ENCODE data around the gene DMD.
"Not testable (repeated sequence)": the region's sequence is repeated elsewhere in the genome, so short reads cannot be mapped to it uniquely, and the experiment has no call there.

Gene DMD

GRCh38 chrX:32281853-32282252 lies 929.5 kb downstream of the DMD start:
- no peak for TF ChIP-seq Cebpa-rat (IDR thresholded peaks at IDR 0.05)
- H3K4me3 ChIP-seq: no peak overlapping the region
- no peaks in the 10 kb centered on the region for H3K4me1 ChIP-seq
- H3K9me3 ChIP-seq: no peaks in the 10 kb centered on the region
- no peaks in the 10 kb centered on the region for H3K36me3 ChIP-seq
- H3K9ac ChIP-seq: no peak overlapping the region
- H3K27me3 ChIP-seq: peaks cover 91% of the 10 kb centered on the region
- H3K4me2 ChIP-seq: no peak overlapping the region
- peaks cover 7% of the 10 kb centered on the region; the same call in 1 of the 2 replicates for H4K20me1 ChIP-seq
- no peak overlapping the region for H3K27ac ChIP-seq

GRCh38 chrX:32280921-32281320 lies 930.4 kb downstream of the DMD start:
- H3K9me3 ChIP-seq: no peaks in the 10 kb centered on the region
- H3K4me2 ChIP-seq: no peak overlapping the region
- H3K4me1 ChIP-seq: no peaks in the 10 kb centered on the region
- H3K36me3 ChIP-seq: no peaks in the 10 kb centered on the region
- H3K27ac ChIP-seq: no peak overlapping the region
- no peak overlapping the region for H3K4me3 ChIP-seq
- H3K27me3 ChIP-seq: peaks cover 91% of the 10 kb centered on the region
- TF ChIP-seq Cebpa-rat (IDR thresholded peaks at IDR 0.05): no peak
- peaks cover 7% of the 10 kb centered on the region; the same call in 1 of the 2 replicates for H4K20me1 ChIP-seq
- H3K9ac ChIP-seq: no peak overlapping the region

DNA sequence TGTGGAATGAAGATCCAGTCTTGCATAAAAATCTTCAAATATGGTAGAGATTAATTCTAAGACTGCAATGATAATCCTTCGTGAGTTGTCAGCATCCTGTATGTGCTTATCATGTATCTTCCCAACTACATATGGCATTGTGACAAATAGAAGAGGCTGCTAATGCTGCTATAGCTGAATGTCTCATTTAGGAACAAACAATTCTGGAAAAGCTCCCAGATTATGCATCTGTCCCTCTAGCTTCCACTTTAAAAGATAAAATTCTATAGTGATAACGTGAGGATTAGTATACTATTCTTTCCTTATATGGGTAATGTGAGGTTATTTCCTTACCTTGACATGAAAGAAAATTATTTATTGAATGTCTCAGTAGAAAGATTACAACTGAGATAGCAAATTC lies 930.9 kb downstream of the DMD start:
- TF ChIP-seq Cebpa-rat (IDR thresholded peaks at IDR 0.05): no peak
- H3K36me3 ChIP-seq: no peaks in the 10 kb centered on the region
- H3K27ac ChIP-seq: no peak overlapping the region
- no peaks in the 10 kb centered on the region for H3K9me3 ChIP-seq
- H3K4me3 ChIP-seq: no peak overlapping the region
- H3K4me1 ChIP-seq: no peaks in the 10 kb centered on the region
- H3K9ac ChIP-seq: no peak overlapping the region
- peaks cover 7% of the 10 kb centered on the region; the same call in 1 of the 2 replicates for H4K20me1 ChIP-seq
- H3K4me2 ChIP-seq: no peak overlapping the region
- H3K27me3 ChIP-seq: peaks cover 90% of the 10 kb centered on the region

GRCh38 chrX:32276153-32276552 lies 935.2 kb downstream of the DMD start:
- Histone ChIP-seq H3K4me1 (no peaks in the 10 kb centered on the region), H3K27me3 (peaks cover 85% of the 10 kb centered on the region), H3K27ac (no peak overlapping the region), H3K9ac (no peak overlapping the region), H4K20me1 (peaks cover 7% of the 10 kb centered on the region; the same call in 1 of the 2 replicates), H3K4me3 (no peak overlapping the region), H3K9me3 (no peaks in the 10 kb centered on the region), H3K4me2 (no peak overlapping the region), H3K36me3 (no peaks in the 10 kb centered on the region)
- TF ChIP-seq Cebpa-rat (IDR thresholded peaks at IDR 0.05): no peak

DNA sequence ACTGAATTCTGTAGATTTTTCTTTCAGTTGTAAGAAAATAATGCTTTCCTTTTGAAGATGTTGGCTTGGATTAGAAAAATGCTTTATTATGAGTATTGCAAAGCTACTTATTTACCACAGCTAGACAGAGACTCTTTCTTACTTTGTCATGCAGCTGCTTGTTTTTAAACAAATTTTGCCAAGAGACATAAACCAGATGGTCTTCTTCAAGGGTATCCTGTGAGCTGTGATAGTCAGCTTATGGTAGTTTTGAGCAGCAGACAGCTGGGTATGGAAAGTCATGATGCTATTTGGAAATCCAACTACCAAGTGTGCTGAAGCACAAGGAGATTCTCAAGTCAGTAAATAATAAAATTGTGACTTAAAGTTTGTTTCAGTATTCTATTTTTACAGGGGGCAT lies 941.5 kb downstream of the DMD start:
- TF ChIP-seq Cebpa-rat (IDR thresholded peaks at IDR 0.05): no peak
- Histone ChIP-seq H3K4me3 (no peak overlapping the region), H3K4me2 (no peak overlapping the region), H3K9me3 (peaks cover 17% of the 10 kb centered on the region), H4K20me1 (no peaks in the 10 kb centered on the region), H3K9ac (no peak overlapping the region), H3K36me3 (no peaks in the 10 kb centered on the region), H3K4me1 (no peaks in the 10 kb centered on the region), H3K27ac (no peak overlapping the region), H3K27me3 (peaks cover 79% of the 10 kb centered on the region)

DNA sequence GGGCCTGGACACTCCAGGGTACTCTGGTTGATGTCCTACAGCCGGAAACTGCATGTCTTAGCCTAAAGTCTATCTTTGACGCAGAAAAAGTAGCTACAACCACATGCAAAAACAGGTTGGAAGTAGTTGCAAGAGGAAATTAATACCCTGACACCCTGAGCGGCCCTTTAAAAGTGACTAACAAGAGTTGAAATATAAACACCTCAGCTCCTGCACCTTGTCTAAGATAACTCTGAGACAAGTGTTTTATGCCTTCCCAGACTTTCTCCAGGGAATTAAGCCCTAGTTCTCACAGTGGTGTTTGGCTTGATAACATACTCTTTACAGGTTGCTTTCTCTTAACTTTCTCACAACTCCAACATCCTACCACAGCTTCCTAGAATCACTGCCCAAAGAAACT lies 943.1 kb downstream of the DMD start:
- no peak for TF ChIP-seq Cebpa-rat (IDR thresholded peaks at IDR 0.05)
- no peaks in the 10 kb centered on the region for H3K4me1 ChIP-seq
- H3K36me3 ChIP-seq: no peaks in the 10 kb centered on the region
- no peak overlapping the region for H3K9ac ChIP-seq
- H3K4me3 ChIP-seq: no peak overlapping the region
- H4K20me1 ChIP-seq: no peaks in the 10 kb centered on the region
- peaks cover 72% of the 10 kb centered on the region for H3K27me3 ChIP-seq
- H3K4me2 ChIP-seq: no peak overlapping the region
- H3K9me3 ChIP-seq: peaks cover 32% of the 10 kb centered on the region
- no peak overlapping the region for H3K27ac ChIP-seq

DNA sequence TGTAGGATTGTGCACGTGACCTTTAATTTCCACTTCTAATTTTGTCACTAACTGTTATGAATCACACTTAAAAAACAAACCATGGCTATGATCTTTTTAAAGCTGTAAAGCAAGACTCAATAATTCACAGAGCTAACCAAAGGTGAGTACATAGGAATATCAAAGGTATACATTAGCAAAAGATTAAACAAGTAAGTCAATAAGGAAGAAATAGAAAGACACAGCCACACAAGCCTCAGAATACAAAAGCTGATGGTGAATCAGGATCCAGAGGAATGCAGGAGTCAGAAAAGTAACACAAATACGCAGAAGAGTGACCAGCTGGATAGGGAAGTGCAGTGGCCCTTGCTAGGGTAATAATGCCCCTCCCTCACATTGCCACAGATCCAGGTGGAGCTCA lies 943.6 kb downstream of the DMD start:
- no peak for TF ChIP-seq Cebpa-rat (IDR thresholded peaks at IDR 0.05)
- Histone ChIP-seq H3K36me3 (no peaks in the 10 kb centered on the region), H3K9ac (no peak overlapping the region)

DNA sequence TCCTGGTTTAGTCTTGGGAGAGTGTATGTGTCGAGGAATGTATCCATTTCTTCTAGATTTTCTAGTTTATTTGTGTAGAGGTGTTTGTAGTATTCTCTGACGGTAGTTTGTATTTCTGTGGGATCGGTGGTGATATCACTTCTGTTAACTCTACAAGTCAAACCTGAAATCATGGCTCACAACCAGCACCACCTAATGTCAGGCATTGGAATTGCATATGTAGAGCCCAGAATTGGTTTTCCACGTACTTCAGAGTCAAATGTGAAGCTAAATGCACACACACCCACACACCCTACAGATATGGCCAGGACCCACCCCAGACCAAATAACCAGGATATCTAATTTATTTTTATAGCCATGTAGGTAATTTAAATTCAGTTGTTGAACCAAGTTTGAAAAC lies 964.7 kb downstream of the DMD start:
- not testable (repeated sequence) for H3K4me3 ChIP-seq, H3K9me3 ChIP-seq, H3K27ac ChIP-seq, H4K20me1 ChIP-seq, H3K36me3 ChIP-seq, H3K4me1 ChIP-seq, H3K4me2 ChIP-seq, H3K9ac ChIP-seq
- peaks cover 52% of the 10 kb centered on the region for H3K27me3 ChIP-seq

More for the DNA sequence above, 943.6 kb downstream of the DMD start:
- Histone ChIP-seq H3K4me3 (no peak overlapping the region), H3K27ac (no peak overlapping the region), H3K4me1 (no peaks in the 10 kb centered on the region), H3K9me3 (peaks cover 32% of the 10 kb centered on the region), H3K4me2 (no peak overlapping the region), H3K27me3 (peaks cover 68% of the 10 kb centered on the region), H4K20me1 (no peaks in the 10 kb centered on the region)

DNA sequence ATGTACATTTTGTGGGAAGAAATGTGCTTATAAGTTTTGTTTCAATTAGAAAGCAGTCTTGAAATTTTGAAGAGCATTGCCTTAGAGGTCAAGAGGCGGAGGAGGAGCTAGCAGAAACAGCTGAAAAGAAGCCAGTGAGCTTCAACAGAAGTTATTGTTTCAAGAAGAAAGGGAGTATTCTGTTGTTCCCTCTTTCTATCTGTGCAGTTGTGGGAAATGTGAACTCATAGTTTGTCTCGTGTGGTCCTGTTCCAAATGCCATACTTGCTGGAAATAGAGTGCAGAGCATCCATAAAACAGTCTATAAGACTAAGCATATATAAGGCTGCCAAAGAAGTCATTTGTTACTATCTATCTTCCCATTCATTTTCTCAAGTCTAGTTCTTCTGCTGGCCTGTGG lies 1015.7 kb downstream of the DMD start:
- H3K36me3 ChIP-seq: no peaks in the 10 kb centered on the region
- no peak overlapping the region for H3K4me2 ChIP-seq
- no peak overlapping the region for H3K9ac ChIP-seq
- H4K20me1 ChIP-seq: no peaks in the 10 kb centered on the region
- no peaks in the 10 kb centered on the region for H3K4me1 ChIP-seq
- H3K4me3 ChIP-seq: no peak overlapping the region
- H3K27ac ChIP-seq: no peak overlapping the region
- H3K9me3 ChIP-seq: no peaks in the 10 kb centered on the region
- peaks cover 62% of the 10 kb centered on the region for H3K27me3 ChIP-seq
- TF ChIP-seq Cebpa-rat (IDR thresholded peaks at IDR 0.05): no peak

GRCh38 chrX:32191316-32191715 lies 1020.0 kb downstream of the DMD start:
- no peaks in the 10 kb centered on the region for H3K36me3 ChIP-seq
- H3K27me3 ChIP-seq: peaks cover 78% of the 10 kb centered on the region
- H4K20me1 ChIP-seq: no peaks in the 10 kb centered on the region
- no peak overlapping the region for H3K9ac ChIP-seq
- no peak for TF ChIP-seq Cebpa-rat (IDR thresholded peaks at IDR 0.05)
- no peaks in the 10 kb centered on the region for H3K4me1 ChIP-seq
- no peak overlapping the region for H3K4me3 ChIP-seq
- H3K27ac ChIP-seq: no peak overlapping the region
- no peak overlapping the region for H3K4me2 ChIP-seq
- H3K9me3 ChIP-seq: no peaks in the 10 kb centered on the region

DNA sequence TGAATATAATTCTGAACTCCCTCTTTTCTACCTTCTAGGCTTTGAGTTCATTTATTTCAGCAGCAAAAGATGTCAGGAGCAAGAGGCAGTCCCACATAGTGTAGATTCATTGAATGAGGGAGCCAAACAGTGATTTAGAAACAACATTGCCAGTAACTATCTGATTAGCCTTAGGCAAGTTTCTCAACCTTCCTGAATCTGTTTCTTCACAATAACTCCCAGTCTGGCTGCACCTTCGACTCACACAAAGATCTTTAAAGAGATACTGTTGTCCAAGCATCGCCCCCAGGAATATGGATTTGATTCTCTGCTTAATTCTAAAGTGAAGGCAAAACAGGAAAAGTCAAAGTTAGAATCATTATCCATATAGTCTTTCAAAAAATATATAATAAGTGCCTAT lies 1026.2 kb downstream of the DMD start:
- no peak for TF ChIP-seq Cebpa-rat (IDR thresholded peaks at IDR 0.05)
- no peaks in the 10 kb centered on the region for H3K4me1 ChIP-seq
- no peak overlapping the region for H3K4me3 ChIP-seq
- H3K4me2 ChIP-seq: no peak overlapping the region
- H3K36me3 ChIP-seq: no peaks in the 10 kb centered on the region
- H3K9me3 ChIP-seq: no peaks in the 10 kb centered on the region
- H3K27ac ChIP-seq: no peak overlapping the region
- no peaks in the 10 kb centered on the region for H4K20me1 ChIP-seq
- H3K27me3 ChIP-seq: peaks cover 76% of the 10 kb centered on the region
- H3K9ac ChIP-seq: no peak overlapping the region
